Skin of body (tissue), 2 donors: ENCODE results near the gene INPP4A. TPM values are rescaled to one million over a fixed set of nuclear protein-coding genes. Genes with fewer than 3 reads are reported as not detected.

Experiments
- DNase-seq: peaks from one replicate; lab custom pipeline; 2025; lab: John Stamatoyannopoulos, UW
- total RNA-seq: library from RNA; depleted of rRNA; stranded (reverse); fragments of >200 nt; gene quantifications from one replicate; pipeline ENCODE4 v1.2.3, GENCODE V29; 2014

Gene INPP4A
- total RNA-seq, 1 donor from 2014 or later = 22.3 TPM

GRCh38 chr2:98623657-98624056 is 179.0 kb downstream of the INPP4A start:
- DNase-seq = no peak

GRCh38 chr2:98632351-98632750 is 187.7 kb downstream of the INPP4A start:
- no peak for DNase-seq

DNA sequence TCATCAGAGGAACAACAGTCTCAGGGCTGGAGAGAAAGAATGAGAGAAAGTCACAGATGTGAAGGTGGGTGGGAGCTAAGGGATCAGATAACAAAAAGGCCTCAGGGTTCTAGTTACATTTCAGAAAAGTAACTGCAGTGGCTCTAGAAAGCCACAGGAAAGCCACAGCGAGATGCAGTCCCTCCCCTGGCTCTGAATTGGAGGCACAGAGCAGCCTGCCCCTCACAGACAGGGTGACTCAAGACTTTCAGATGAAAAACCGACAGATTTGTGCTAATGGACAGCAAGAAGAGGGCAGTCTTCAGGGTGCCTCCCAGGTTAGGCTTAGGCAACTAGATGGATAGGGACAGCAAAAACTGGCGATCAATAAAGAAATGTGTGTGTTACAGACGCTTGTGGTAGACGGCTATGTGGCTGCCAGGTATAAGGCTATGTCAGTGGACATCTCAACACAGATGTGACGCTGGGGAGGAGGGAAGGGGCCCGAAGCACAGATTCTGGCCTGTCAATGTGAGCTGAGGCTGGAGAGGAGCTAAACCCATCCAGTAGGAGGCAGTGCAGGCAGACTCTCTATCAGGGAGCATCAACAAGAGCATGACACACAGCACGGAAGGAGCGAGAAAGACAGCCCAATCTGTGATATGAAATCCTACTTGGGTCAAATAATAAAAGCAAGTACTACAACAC is 189.9 kb downstream of the INPP4A start:
- DNase-seq = no peak

GRCh38 chr2:98637401-98638147 is 192.9 kb downstream of the INPP4A start:
- DNase-seq = no peak

GRCh38 chr2:98643496-98644100 is 198.9 kb downstream of the INPP4A start:
- DNase-seq = no peak

Other genes starting within 250 kb of the INPP4A start
- 0.10 TPM for gene CNGA3, start 98.4 kb upstream of the INPP4A start, total RNA-seq
- 26.3 TPM for gene COA5, start 163.7 kb downstream of the INPP4A start, total RNA-seq
- gene UNC50, start 163.7 kb downstream of the INPP4A start, total RNA-seq = 31.8 TPM